Peyer's patch (tissue), 4 donors: Measurements from ENCODE around the gene NIT1. TPM values are rescaled to one million over a fixed set of nuclear protein-coding genes. Genes with fewer than 3 reads are reported as not detected.

Source experiments
- DNase-seq, 3 donors: peaks; one replicate each; pipeline ENCODE4 v3.0.0-alpha.2; 2017 to 2019
- H3K27ac ChIP-seq, 4 donors: fragments of 200-600 bp; sonication (generic); one replicate each; pipeline ENCODE4 v1.5.1; 2016 to 2019
- H3K27me3 ChIP-seq, 2 donors: fragments of 200-600 bp; sonication (generic); one replicate each; pipeline ENCODE4 v1.5.1; 2019
- H3K36me3 ChIP-seq, 3 donors: fragments of 200-600 bp; sonication (generic); one replicate each; pipeline ENCODE4 v1.5.1; 2016 to 2019
- H3K4me1 ChIP-seq, 4 donors: fragments of 200-600 bp; sonication (generic); one replicate each; pipeline ENCODE4 v1.5.1; 2016 to 2019
- H3K4me3 ChIP-seq, 4 donors: fragments of 200-600 bp; sonication (generic); 1 replicate in 3 of 4; 2 replicates in 1 of 4; pipeline ENCODE4 v1.5.1; 2016 to 2019; ENCODE audit warnings: mild to moderate bottlenecking in 1 of 4
- H3K9me3 ChIP-seq, 4 donors: fragments of 200-600 bp; sonication (generic); one replicate each; pipeline ENCODE4 v1.5.1; 2016 to 2019; ENCODE audit warnings: mild to moderate bottlenecking in 1 of 4
- CTCF ChIP-seq, 6 experiments: fragments of 450-650 bp in 4 of 6; fragments of 200-600 bp in 2 of 6; sonication (generic) in 1 of 6; IDR thresholded peaks; one replicate each; pipeline ENCODE4 v1.5.1; 2017 to 2019; ENCODE audit warnings: antibody characterized with exemption in 6 of 6, mild to moderate bottlenecking in 3 of 6, moderate library complexity in 1 of 6
- POLR2A ChIP-seq, 2 donors: fragments of 450-650 bp; IDR thresholded peaks; one replicate each; pipeline ENCODE4 v1.5.1; 2017; ENCODE audit warnings: antibody characterized with exemption in 2 of 2, mild to moderate bottlenecking in 2 of 2, moderate library complexity in 2 of 2
- total RNA-seq, 4 donors: library from RNA; depleted of rRNA; stranded (reverse); fragments of >200 nt; gene quantifications; one replicate each; pipeline ENCODE4 v1.1.0, GENCODE V29; 2016

Gene NIT1
- total RNA-seq, 4 donors from 2014 or later, result 54.5 to 148 (median 120) TPM

GRCh38 chr1:161071886-161072371 is 46.0 kb upstream of the NIT1 start:
- DNase-seq, result peak; percentile 65 to 85 (median 73)
- Histone ChIP-seq H3K4me3 (no peak overlapping the region), H3K9me3 (no peaks in the 10 kb centered on the region), H3K36me3 (no peaks in the 10 kb centered on the region), H3K27me3 (no peaks in the 10 kb centered on the region), H3K4me1 (peaks cover 0 to 12% (median 2%) of the 10 kb centered on the region in 4 donors), H3K27ac (no peak overlapping the region)
- TF ChIP-seq POLR2A (IDR thresholded peaks at IDR 0.05), result no peak
- TF ChIP-seq CTCF (IDR thresholded peaks at IDR 0.05), result peak; percentile 58 to 71 (median 60)

- TF ChIP-seq POLR2A (IDR thresholded peaks at IDR 0.05), result no peak
- no peak for TF ChIP-seq CTCF (IDR thresholded peaks at IDR 0.05)
- Histone ChIP-seq H3K27ac (no peak overlapping the region), H3K36me3 (no peaks in the 10 kb centered on the region), H3K27me3 (no peaks in the 10 kb centered on the region), H3K9me3 (no peaks in the 10 kb centered on the region), H3K4me3 (no peak overlapping the region), H3K4me1 (peaks cover 0 to 5% (median 2%) of the 10 kb centered on the region in 4 donors)
- DNase-seq, result no peak
These were observed 45.0 kb upstream of the NIT1 start for GRCh38 chr1:161072751-161073449.

GRCh38 chr1:161073474-161074121 is 44.3 kb upstream of the NIT1 start:
- H3K27ac ChIP-seq, result no peak overlapping the region
- no peaks in the 10 kb centered on the region for H3K9me3 ChIP-seq
- no peak for TF ChIP-seq POLR2A (IDR thresholded peaks at IDR 0.05)
- peak in 2 of 6 experiments; percentile 28 to 36 for TF ChIP-seq CTCF (IDR thresholded peaks at IDR 0.05)
- H3K27me3 ChIP-seq, result no peaks in the 10 kb centered on the region
- DNase-seq, result no peak
- no peaks in the 10 kb centered on the region for H3K36me3 ChIP-seq
- peaks cover 0 to 5% (median 0%) of the 10 kb centered on the region in 4 donors for H3K4me1 ChIP-seq
- H3K4me3 ChIP-seq, result no peak overlapping the region

- Histone ChIP-seq H3K27ac (no peak overlapping the region), H3K4me3 (no peak overlapping the region), H3K4me1 (peaks cover 0 to 5% (median 0%) of the 10 kb centered on the region in 4 donors), H3K36me3 (no peaks in the 10 kb centered on the region), H3K27me3 (no peaks in the 10 kb centered on the region), H3K9me3 (no peaks in the 10 kb centered on the region)
- TF ChIP-seq CTCF (IDR thresholded peaks at IDR 0.05) (no peak), POLR2A (IDR thresholded peaks at IDR 0.05) (no peak)
- DNase-seq, result no peak
These were observed 43.1 kb upstream of the NIT1 start for GRCh38 chr1:161074676-161075368.

GRCh38 chr1:161076410-161076809 is 41.5 kb upstream of the NIT1 start:
- Histone ChIP-seq H3K9me3 (no peaks in the 10 kb centered on the region), H3K4me3 (no peak overlapping the region), H3K27me3 (no peaks in the 10 kb centered on the region), H3K4me1 (no peaks in the 10 kb centered on the region), H3K27ac (no peak overlapping the region), H3K36me3 (no peaks in the 10 kb centered on the region)
- TF ChIP-seq CTCF (IDR thresholded peaks at IDR 0.05) (no peak), POLR2A (IDR thresholded peaks at IDR 0.05) (no peak)
- DNase-seq, result no peak
